ENCODE data around the gene ADAMTS17.

DNA sequence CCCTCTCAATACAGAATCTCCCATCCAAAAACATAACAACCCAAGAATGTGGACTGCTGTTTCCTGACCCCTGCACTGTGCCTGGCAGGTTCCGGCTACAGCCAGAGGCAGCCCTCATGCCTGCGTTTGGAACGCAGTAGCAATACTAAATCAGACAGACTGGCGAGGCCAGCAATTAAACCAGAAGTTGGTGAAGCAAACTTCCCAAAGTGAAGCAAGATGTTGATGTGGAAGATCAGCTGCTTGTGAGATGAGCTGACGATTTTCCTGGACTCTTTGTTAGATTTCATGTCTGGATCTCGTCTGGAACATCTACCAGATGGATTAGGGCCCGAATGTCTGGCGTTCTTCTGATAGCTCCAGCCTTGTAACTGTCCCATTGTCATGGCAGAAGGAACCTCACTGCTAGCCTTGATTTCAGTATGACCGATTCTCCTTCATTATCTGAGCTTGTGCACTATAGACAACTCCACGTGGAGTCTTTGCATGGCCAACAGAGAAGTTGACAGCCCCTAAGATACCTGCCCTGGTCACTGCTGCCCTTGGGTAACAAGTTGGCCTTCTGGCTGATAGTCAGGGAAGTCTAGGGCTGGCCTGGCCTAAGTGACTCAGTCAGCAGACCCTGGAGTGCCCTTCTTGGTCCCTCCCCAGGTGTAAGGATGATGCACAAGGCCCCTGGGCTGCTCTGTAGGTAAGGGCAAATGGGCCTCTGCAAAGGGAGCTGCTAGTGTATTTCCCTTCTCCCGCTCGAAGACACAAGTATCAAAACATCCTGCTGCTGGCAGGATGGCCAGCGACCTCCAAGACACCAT, 126.5 kb downstream of the ADAMTS17 start:
- TF ChIP-seq, protein P1, sequence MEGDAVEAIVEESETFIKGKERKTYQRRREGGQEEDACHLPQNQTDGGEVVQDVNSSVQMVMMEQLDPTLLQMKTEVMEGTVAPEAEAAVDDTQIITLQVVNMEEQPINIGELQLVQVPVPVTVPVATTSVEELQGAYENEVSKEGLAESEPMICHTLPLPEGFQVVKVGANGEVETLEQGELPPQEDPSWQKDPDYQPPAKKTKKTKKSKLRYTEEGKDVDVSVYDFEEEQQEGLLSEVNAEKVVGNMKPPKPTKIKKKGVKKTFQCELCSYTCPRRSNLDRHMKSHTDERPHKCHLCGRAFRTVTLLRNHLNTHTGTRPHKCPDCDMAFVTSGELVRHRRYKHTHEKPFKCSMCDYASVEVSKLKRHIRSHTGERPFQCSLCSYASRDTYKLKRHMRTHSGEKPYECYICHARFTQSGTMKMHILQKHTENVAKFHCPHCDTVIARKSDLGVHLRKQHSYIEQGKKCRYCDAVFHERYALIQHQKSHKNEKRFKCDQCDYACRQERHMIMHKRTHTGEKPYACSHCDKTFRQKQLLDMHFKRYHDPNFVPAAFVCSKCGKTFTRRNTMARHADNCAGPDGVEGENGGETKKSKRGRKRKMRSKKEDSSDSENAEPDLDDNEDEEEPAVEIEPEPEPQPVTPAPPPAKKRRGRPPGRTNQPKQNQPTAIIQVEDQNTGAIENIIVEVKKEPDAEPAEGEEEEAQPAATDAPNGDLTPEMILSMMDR (IDR thresholded peaks at IDR 0.05): no peak
- no peak for TF ChIP-seq POLR2A (IDR thresholded peaks at IDR 0.05)

All from heart left ventricle (tissue), 13 donors.